Kidney epithelial cell (primary cell): ENCODE measurements around the gene IGFBP4. TPM values are rescaled to one million over a fixed set of nuclear protein-coding genes. Genes with fewer than 3 reads are reported as not detected.

Source experiments
- DNase-seq: peaks from one replicate; pipeline ENCODE4 v3.0.0-alpha.2; 2010; ENCODE audit warnings: low read depth
- H3K27me3 ChIP-seq: 2 replicates; pipeline ENCODE4 v1.6.0; 2011; ENCODE audit warnings: low read length; ENCODE audit not compliant: control insufficient read depth, insufficient read depth
- H3K36me3 ChIP-seq: 2 replicates; pipeline ENCODE4 v1.5.1; 2011; ENCODE audit warnings: low read length; ENCODE audit not compliant: control insufficient read depth, insufficient read depth
- H3K4me3 ChIP-seq: 2 replicates; pipeline ENCODE4 v1.5.1; 2011; ENCODE audit warnings: low read depth, mild to moderate bottlenecking, control low read depth, low read length
- total RNA-seq: library from RNA; depleted of rRNA; stranded (reverse); fragments of >200 nt; gene quantifications from 2 replicates; pipeline ENCODE4 v1.2.3, GENCODE V29; 2015
- TF ChIP-seq, protein P1 (sequence below): IDR thresholded peaks from 2 replicates; pipeline ENCODE4 v1.5.1; 2011; ENCODE audit warnings: mild to moderate bottlenecking, moderate library complexity, low read length, control low read depth, inconsistent platforms; ENCODE audit not compliant: insufficient read depth, poor library complexity, severe bottlenecking

Gene IGFBP4
- total RNA-seq, 1 donor from 2014 or later = 53.6 TPM

DNA sequence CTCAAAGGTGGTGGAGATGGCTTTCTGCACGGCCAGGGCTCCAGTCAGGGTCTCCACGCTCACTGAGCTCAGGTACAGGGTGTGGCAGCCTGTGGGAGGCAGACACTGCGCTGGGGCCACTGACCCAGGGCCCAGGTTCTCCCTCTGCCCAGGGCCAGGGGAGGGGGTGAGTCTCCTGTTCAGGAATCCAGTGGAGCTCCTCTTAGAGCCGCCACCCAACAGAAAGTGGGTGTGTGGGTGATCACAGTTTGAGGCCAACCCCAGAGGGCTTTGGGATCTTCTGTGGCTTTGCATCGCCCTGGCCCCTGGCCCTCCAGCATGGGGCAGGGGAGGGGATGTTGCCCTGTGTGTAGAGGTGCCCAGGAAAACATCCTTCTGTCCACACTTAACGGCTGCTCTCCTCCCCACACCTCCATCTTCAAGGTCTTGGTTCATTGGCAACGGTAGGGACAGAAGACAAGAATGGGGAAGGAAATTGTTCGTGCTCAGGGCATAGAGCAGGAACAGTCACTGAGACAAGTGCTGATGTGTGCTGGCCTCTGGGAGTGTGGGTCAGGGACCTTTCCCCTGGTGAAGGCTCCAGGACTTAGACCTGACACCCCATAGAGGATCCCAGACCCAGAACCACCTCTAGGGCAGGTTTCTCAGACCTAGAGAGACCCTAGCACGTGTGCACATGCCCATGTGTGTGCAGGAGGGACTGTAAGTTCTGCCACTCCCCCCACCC lies 36.7 kb downstream of the IGFBP4 start:
- H3K27me3 ChIP-seq = no peaks in the 10 kb centered on the region
- H3K4me3 ChIP-seq = no peak overlapping the region
- DNase-seq = no peak
- TF ChIP-seq, protein P1, sequence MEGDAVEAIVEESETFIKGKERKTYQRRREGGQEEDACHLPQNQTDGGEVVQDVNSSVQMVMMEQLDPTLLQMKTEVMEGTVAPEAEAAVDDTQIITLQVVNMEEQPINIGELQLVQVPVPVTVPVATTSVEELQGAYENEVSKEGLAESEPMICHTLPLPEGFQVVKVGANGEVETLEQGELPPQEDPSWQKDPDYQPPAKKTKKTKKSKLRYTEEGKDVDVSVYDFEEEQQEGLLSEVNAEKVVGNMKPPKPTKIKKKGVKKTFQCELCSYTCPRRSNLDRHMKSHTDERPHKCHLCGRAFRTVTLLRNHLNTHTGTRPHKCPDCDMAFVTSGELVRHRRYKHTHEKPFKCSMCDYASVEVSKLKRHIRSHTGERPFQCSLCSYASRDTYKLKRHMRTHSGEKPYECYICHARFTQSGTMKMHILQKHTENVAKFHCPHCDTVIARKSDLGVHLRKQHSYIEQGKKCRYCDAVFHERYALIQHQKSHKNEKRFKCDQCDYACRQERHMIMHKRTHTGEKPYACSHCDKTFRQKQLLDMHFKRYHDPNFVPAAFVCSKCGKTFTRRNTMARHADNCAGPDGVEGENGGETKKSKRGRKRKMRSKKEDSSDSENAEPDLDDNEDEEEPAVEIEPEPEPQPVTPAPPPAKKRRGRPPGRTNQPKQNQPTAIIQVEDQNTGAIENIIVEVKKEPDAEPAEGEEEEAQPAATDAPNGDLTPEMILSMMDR = no peak
- H3K36me3 ChIP-seq = no peaks in the 10 kb centered on the region

DNA sequence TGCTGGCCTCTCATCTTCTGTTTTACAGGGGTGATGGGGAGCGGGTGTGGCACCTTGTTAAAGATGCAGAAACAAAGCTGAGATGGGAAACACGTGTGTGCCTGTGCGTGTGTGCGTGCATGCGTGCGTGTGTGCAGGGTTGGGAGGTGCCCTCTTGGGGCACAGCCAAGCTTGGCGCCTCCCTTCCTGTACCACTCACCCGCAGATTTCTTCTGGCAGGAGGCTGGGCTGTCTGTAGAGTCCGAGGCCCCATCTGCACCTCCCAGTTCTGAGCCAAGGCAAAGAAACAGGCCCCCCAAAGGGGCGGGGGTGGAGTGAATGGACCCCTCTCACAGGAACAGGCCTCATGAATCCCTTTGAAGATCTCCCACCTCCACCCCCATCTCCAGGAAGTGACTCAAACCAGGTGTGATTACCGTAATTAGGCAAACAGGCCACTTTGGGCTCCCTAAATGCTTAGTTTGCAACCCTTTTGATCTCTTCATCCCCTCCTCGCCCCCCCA lies 37.3 kb downstream of the IGFBP4 start:
- TF ChIP-seq, protein P1 = no peak
- no peaks in the 10 kb centered on the region for H3K27me3 ChIP-seq
- DNase-seq = no peak
- H3K36me3 ChIP-seq = no peaks in the 10 kb centered on the region
- H3K4me3 ChIP-seq = no peak overlapping the region

DNA sequence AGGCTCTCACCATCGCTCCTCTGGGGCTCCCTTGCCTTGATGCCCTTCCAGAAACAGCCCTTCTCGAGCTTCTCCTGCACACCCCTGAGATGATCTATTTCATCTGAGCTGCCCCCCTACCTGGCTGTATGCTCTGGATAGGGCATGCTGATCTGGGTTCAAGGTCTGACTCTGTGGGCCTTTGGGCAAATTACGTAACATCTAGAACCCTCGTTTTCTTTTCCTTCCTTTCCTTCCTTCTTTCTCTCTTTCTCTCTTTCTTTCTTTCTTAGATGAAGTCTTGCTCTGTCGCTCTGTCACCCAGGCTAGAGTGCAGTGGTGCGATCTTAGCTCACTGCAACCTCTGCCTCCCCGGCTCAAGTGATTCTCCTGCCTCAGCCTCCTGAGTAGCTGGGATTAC lies 37.9 kb downstream of the IGFBP4 start:
- TF ChIP-seq, protein P1 = no peak
- Histone ChIP-seq H3K4me3 (no peak overlapping the region), H3K36me3 (no peaks in the 10 kb centered on the region), H3K27me3 (no peaks in the 10 kb centered on the region)
- DNase-seq = no peak

DNA sequence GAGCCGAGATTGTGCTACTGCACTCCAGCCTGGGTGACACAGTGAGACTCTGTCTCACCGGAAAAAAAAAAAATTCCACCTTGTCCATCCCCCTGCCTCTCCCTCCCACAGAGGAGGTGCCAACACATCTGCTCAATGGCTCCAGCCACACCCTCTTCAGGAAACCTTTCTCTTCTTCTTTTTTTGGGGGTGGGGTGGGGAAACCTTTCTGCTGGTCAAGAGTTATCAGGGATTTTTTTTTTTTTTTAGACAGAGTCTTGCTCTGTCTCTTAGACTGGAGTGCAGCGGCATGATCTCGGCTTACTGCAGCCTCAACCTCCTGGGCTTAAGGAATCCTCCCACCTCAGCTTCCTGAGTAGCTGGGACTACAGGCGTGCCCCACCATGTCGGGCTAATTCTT lies 39.5 kb downstream of the IGFBP4 start:
- TF ChIP-seq, protein P1 = no peak
- Histone ChIP-seq H3K36me3 (no peaks in the 10 kb centered on the region), H3K27me3 (no peaks in the 10 kb centered on the region), H3K4me3 (no peak overlapping the region)
- no peak for DNase-seq

DNA sequence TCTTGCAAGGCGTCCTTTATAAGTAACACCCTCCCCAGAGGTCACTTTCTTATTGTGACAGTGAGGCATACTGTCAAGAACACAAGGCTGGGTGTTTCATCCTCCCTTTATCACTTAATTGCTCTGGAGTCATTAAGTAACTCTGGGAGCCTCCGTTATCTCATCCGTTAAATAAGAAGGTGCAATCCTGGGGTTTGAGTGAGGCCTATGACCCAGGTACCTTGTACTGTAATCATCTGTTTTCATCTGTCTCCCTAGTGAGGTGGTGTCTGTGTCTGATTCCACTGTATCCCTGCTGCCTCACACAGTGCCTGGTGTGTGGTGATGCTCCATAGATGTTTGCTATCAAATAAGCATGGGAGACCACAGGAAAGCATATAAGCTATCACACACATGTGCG lies 40.4 kb downstream of the IGFBP4 start:
- no peak overlapping the region for H3K4me3 ChIP-seq
- no peaks in the 10 kb centered on the region for H3K27me3 ChIP-seq
- no peak for DNase-seq
- no peaks in the 10 kb centered on the region for H3K36me3 ChIP-seq
- TF ChIP-seq, protein P1 = no peak
